H1 (cell line): ENCODE results near the gene CMTM3. TPM values are rescaled to one million over a fixed set of nuclear protein-coding genes. Genes with fewer than 3 reads are reported as not detected.
A peak's percentile ranks its signal among the peaks of the same experiment; 100 is the strongest.

Experiments
- CTCF ChIA-PET: fragments of 300-600 bp; sonication (Branson Sonifier 250); formaldehyde crosslinking; loops from one replicate; lab custom pipeline; 2021; ENCODE audit not compliant: partially characterized antibody; lab: Charles Lee
- POLR2A ChIA-PET: fragments of 300-600 bp; sonication (Branson Sonifier 250); formaldehyde crosslinking; loops from one replicate; lab custom pipeline; 2021; ENCODE audit warnings: inconsistent platforms; ENCODE audit not compliant: partially characterized antibody; lab: Charles Lee
- DNase-seq, 2 experiments: peaks; one replicate each; pipeline versions ENCODE4 v3.0.0 to v3.0.0-alpha.2; 2010 to 2022; ENCODE audit warnings: low spot score in 2 of 2, low read depth in 1 of 2, mixed read lengths in 1 of 2
- FAIRE-seq: peaks from 2 replicates; lab custom pipeline; 2011; peaks lifted over from hg19 to GRCh38; lab: Jason Lieb, UNC
- H2AFZ ChIP-seq: 2 replicates; pipeline ENCODE4 v1.8.1; 2012; ENCODE audit warnings: low read length, inconsistent platforms
- H2AK5ac ChIP-seq: 2 replicates; pipeline ENCODE4 v1.6.1; 2013; ENCODE audit warnings: low read depth, low read length
- H2BK120ac ChIP-seq: replicated peaks from 2 replicates; pipeline ENCODE3; 2013; ENCODE audit warnings: low read depth, low read length, inconsistent platforms
- H2BK12ac ChIP-seq: 2 replicates; pipeline ENCODE4 v1.6.1; 2013; ENCODE audit warnings: low read depth, low read length
- H2BK15ac ChIP-seq: 2 replicates; pipeline ENCODE4 v1.6.1; 2013; ENCODE audit warnings: low read length
- H2BK20ac ChIP-seq: 2 replicates; pipeline ENCODE4 v1.6.1; 2013; ENCODE audit warnings: low read length
- H2BK5ac ChIP-seq: 2 replicates; pipeline ENCODE4 v1.6.1; 2013; ENCODE audit warnings: low read depth, low read length
- H3K14ac ChIP-seq: 2 replicates; pipeline ENCODE4 v1.6.1; 2013; ENCODE audit warnings: inconsistent platforms; ENCODE audit not compliant: insufficient read length
- H3K18ac ChIP-seq: 2 replicates; pipeline ENCODE4 v1.6.1; 2013; ENCODE audit warnings: low read length; ENCODE audit errors: extremely low read depth
- H3K23ac ChIP-seq: 2 replicates; pipeline ENCODE4 v1.6.1; 2013; ENCODE audit warnings: inconsistent platforms; ENCODE audit not compliant: insufficient read length
- H3K23me2 ChIP-seq: 2 replicates; pipeline ENCODE4 v1.6.1; 2013; ENCODE audit warnings: low read depth, low read length
- H3K27ac ChIP-seq: 2 replicates; pipeline ENCODE4 v1.6.1; 2011; ENCODE audit warnings: low read depth, low read length, inconsistent platforms
- H3K27me3 ChIP-seq, 4 experiments: replicated peaks in 1 of 4; 1 replicate in 1 of 4; 2 replicates in 3 of 4; pipeline versions ENCODE4 v1.6.1 to v1.8.1; 2011 to 2013; ENCODE audit warnings: low read length in 3 of 4, mild to moderate bottlenecking in 3 of 4, inconsistent platforms in 2 of 4, mixed read lengths in 2 of 4, moderate library complexity in 1 of 4; ENCODE audit not compliant: control insufficient read depth in 3 of 4, insufficient read depth in 3 of 4; ENCODE audit errors: extremely low read depth in 1 of 4
- H3K36me3 ChIP-seq, 4 experiments: 2 replicates each; pipeline versions ENCODE4 v1.6.1 to v1.8.1; 2011 to 2013; ENCODE audit warnings: mild to moderate bottlenecking in 4 of 4, low read length in 3 of 4, moderate library complexity in 2 of 4, control low read depth in 1 of 4, inconsistent platforms in 1 of 4; ENCODE audit not compliant: insufficient read depth in 4 of 4, control insufficient read depth in 2 of 4
- H3K4ac ChIP-seq: replicated peaks from 2 replicates; pipeline ENCODE3; 2013; ENCODE audit warnings: low read length, low read depth, mixed read lengths, inconsistent platforms; ENCODE audit not compliant: insufficient read length
- H3K4me1 ChIP-seq, 4 experiments: replicated peaks in 1 of 4; 1 replicate in 1 of 4; 2 replicates in 3 of 4; pipeline versions ENCODE4 v1.6.1 to v1.8.1; 2011 to 2013; ENCODE audit warnings: low read length in 3 of 4, inconsistent platforms in 2 of 4, mixed read lengths in 1 of 4; ENCODE audit not compliant: insufficient read depth in 4 of 4, control insufficient read depth in 3 of 4
- H3K4me2 ChIP-seq, 2 experiments: 2 replicates each; pipeline versions ENCODE4 v1.6.1 to v1.8.1; 2011 to 2013; ENCODE audit warnings: low read depth in 2 of 2, low read length in 2 of 2, control low read depth in 1 of 2, inconsistent platforms in 1 of 2, mild to moderate bottlenecking in 1 of 2; ENCODE audit not compliant: insufficient read depth in 1 of 2
- H3K4me3 ChIP-seq, 4 experiments: fragments of 200-600, 300-600 bp in 1 of 4; sonication (generic), shearing (Covaris generic), sonication (Bioruptor Twin) in 1 of 4; 2 replicates each; pipeline versions ENCODE4 v1.5.1 to v1.8.1; 2011 to 2016; ENCODE audit warnings: low read length in 4 of 4, low read depth in 3 of 4, control low read depth in 2 of 4, inconsistent platforms in 2 of 4, mild to moderate bottlenecking in 2 of 4, mixed read lengths in 1 of 4, moderate library complexity in 1 of 4; ENCODE audit not compliant: insufficient read depth in 2 of 4; ENCODE audit errors: extremely low read depth in 1 of 4
- H3K56ac ChIP-seq: replicated peaks from 2 replicates; pipeline ENCODE3; 2013; ENCODE audit warnings: low read depth, mild to moderate bottlenecking, mixed read lengths, low read length, inconsistent platforms; ENCODE audit not compliant: insufficient read length
- H3K79me1 ChIP-seq: 2 replicates; pipeline ENCODE4 v1.6.1; 2013; ENCODE audit warnings: low read depth, low read length, control low read depth
- H3K79me2 ChIP-seq, 2 experiments: 2 replicates each; pipeline versions ENCODE4 v1.6.1 to v1.8.1; 2012 to 2013; ENCODE audit warnings: low read length in 2 of 2, mild to moderate bottlenecking in 2 of 2, inconsistent platforms in 1 of 2; ENCODE audit not compliant: insufficient read depth in 2 of 2, control insufficient read depth in 1 of 2
- H3K9ac ChIP-seq, 4 experiments: replicated peaks in 1 of 4; 1 replicate in 1 of 4; 2 replicates in 3 of 4; pipeline versions ENCODE4 v1.6.1 to v1.8.1; 2011 to 2013; ENCODE audit warnings: low read depth in 3 of 4, low read length in 3 of 4, control low read depth in 2 of 4, mild to moderate bottlenecking in 2 of 4, moderate library complexity in 2 of 4, inconsistent platforms in 1 of 4; ENCODE audit errors: extremely low read depth in 1 of 4
- H3K9me3 ChIP-seq, 2 experiments: 2 replicates each; pipeline versions ENCODE4 v1.6.1 to v1.8.1; 2012 to 2013; ENCODE audit warnings: mild to moderate bottlenecking in 2 of 2, moderate library complexity in 2 of 2, control low read depth in 1 of 2, inconsistent platforms in 1 of 2, low read depth in 1 of 2, low read length in 1 of 2, mixed read lengths in 1 of 2; ENCODE audit not compliant: insufficient read depth in 2 of 2
- H4K20me1 ChIP-seq, 2 experiments: replicated peaks in 1 of 2; 2 replicates each; pipeline versions ENCODE3 to v1.8.1; 2011 to 2013; ENCODE audit warnings: inconsistent platforms in 2 of 2, low read length in 2 of 2, mild to moderate bottlenecking in 1 of 2; ENCODE audit not compliant: insufficient read depth in 2 of 2, control insufficient read depth in 1 of 2
- H4K5ac ChIP-seq: 2 replicates; pipeline ENCODE4 v1.6.1; 2013; ENCODE audit warnings: low read length, low read depth, mixed read lengths, inconsistent platforms; ENCODE audit not compliant: insufficient read length
- H4K8ac ChIP-seq: 2 replicates; pipeline ENCODE4 v1.8.0; 2013; ENCODE audit warnings: mild to moderate bottlenecking, moderate library complexity, low read length, inconsistent platforms; ENCODE audit not compliant: insufficient read depth; ENCODE audit errors: extremely low read depth
- H4K91ac ChIP-seq: replicated peaks from 2 replicates; pipeline ENCODE3; 2013; ENCODE audit warnings: low read length, mixed read lengths, inconsistent platforms; ENCODE audit not compliant: insufficient read length
- CBX5 ChIP-seq: fragments of 300-800, 300-1000 bp; sonication (generic); IDR thresholded peaks from 2 replicates; pipeline ENCODE4 v1.7.1; 2016; ENCODE audit warnings: antibody characterized with exemption, low read length, low read depth
- GABPA ChIP-seq: IDR thresholded peaks from 2 replicates; pipeline ENCODE4 v1.6.1; 2011; ENCODE audit warnings: mild to moderate bottlenecking, low read length, moderate library complexity, borderline replicate concordance; ENCODE audit not compliant: insufficient read depth
- HDAC6 ChIP-seq: IDR thresholded peaks from one replicate; pipeline ENCODE4 v1.7.1; 2012; ENCODE audit warnings: low read depth, mild to moderate bottlenecking, inconsistent platforms, low read length, moderate library complexity
- KDM1A ChIP-seq: fragments of 200-600, 300-600 bp; sonication (generic); IDR thresholded peaks from 2 replicates; pipeline ENCODE4 v1.7.1; 2016; ENCODE audit warnings: mild to moderate bottlenecking, low read length, borderline replicate concordance
- MAFK ChIP-seq: IDR thresholded peaks from 2 replicates; pipeline ENCODE4 v1.6.1; 2012; ENCODE audit warnings: low read depth, mild to moderate bottlenecking, improper control_type of control experiment, low read length
- PHF8 ChIP-seq: fragments of 200-600 bp; sonication (generic); conservative IDR thresholded peaks from 2 replicates; pipeline ENCODE4 v1.7.1; 2012; ENCODE audit warnings: low read depth, mild to moderate bottlenecking, inconsistent platforms, low read length, moderate library complexity
- RXRA ChIP-seq: IDR thresholded peaks from 2 replicates; pipeline ENCODE4 v1.6.1; 2011; ENCODE audit warnings: low read depth, mild to moderate bottlenecking, low read length, moderate library complexity; ENCODE audit not compliant: insufficient read depth
- SAP30 ChIP-seq: fragments of 300-600 bp; sonication (generic); IDR thresholded peaks from 2 replicates; pipeline ENCODE4 v1.7.1; 2012; ENCODE audit warnings: low read length, moderate library complexity, mild to moderate bottlenecking, inconsistent platforms; ENCODE audit not compliant: insufficient read depth, insufficient replicate concordance
- SUZ12 ChIP-seq: fragments of 200-600 bp; sonication (generic); IDR thresholded peaks from 2 replicates; pipeline ENCODE4 v1.6.1; 2012; ENCODE audit warnings: mild to moderate bottlenecking, inconsistent platforms, low read length, moderate library complexity, mixed read lengths
- TBP ChIP-seq: IDR thresholded peaks from 2 replicates; pipeline ENCODE4 v1.6.1; 2011; ENCODE audit warnings: low read depth, low read length, improper control_type of control experiment
- TEAD4 ChIP-seq: IDR thresholded peaks from 2 replicates; pipeline ENCODE4 v1.6.1; 2012; ENCODE audit warnings: low read depth, low read length, inconsistent platforms, mixed read lengths
- WGBS, 2 experiments: shearing (Covaris generic) in 1 of 2; methylation state at CpG; one replicate each; pipeline versions ENCODE4 v1.1.6 to v1.1.7; 2013 to 2015; ENCODE audit warnings: low lambda C conversion rate in 2 of 2, mixed read lengths in 2 of 2, inconsistent platforms in 1 of 2, low coverage in 1 of 2, missing lambda C conversion rate in 1 of 2; ENCODE audit not compliant: insufficient replicate concordance in 2 of 2, insufficient coverage in 1 of 2, insufficient read length in 1 of 2; ENCODE audit errors: extremely low coverage in 1 of 2, missing lambda C conversion rate in 1 of 2; 5-methylcytosine and 5-hydroxymethylcytosine counted together
- polyA plus RNA-seq, 7 experiments: library from polyadenylated mRNA; depleted of rRNA in 3 of 7; stranded (reverse) in 5 of 7; unstranded in 2 of 7; fragments of >200 nt in 5 of 7; fragments of 200-250 nt in 2 of 7; gene quantifications; 1 replicate in 5 of 7; 2 replicates in 1 of 7; 4 replicates in 1 of 7; pipeline versions ENCODE4 v1.2.1 to v1.2.3, GENCODE V29; 2011 to 2013; ENCODE audit warnings: missing spikeins in 2 of 7, mixed read lengths in 2 of 7
- total RNA-seq: library from RNA; stranded (reverse); fragmentation: NEBNext Ultra II Directional; extraction: Animal tissue kit (Norgen Biotek cat#: 25700); gene quantifications from 2 replicates; pipeline ENCODE4 v1.2.1, GENCODE V29; 2021
- TF ChIP-seq, protein P1 (sequence below): IDR thresholded peaks from 2 replicates; pipeline ENCODE4 v1.6.1; 2011; ENCODE audit warnings: low read depth, mild to moderate bottlenecking, low read length; ENCODE audit not compliant: insufficient read depth

The CMTM3 gene
- total and polyA plus RNA-seq, 2 of the 8 experiments (the other 6 are each of a cell fraction or from before 2014, with no cell fraction given) = 24.7 to 24.8 TPM

DNA sequence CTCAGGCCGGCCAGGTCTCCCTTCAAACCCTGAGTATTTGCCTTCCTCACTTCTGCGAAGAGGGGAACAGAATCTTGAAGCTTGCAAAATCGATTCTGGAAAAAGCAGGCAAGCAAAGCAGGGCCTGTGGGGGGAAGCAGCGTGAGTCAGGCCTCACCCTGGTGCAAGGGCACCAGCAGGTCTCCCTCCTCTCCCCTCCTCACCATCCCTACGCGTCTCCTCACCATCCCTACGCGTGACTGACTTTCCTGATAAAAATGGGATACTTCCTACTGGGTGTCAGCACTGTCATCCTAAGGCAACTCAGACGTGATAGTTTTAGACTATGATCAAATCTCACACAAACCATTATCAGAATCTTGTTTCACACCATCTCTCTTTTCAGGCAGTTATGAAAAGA, 12.1 kb downstream of the CMTM3 start:
- H3K18ac ChIP-seq = peak overlapping the region; percentile 51
- no peaks in the 10 kb centered on the region for H3K79me2 ChIP-seq
- no peak overlapping the region for H3K23ac ChIP-seq
- peak overlapping the region; percentile 51; the same call in 1 of the 2 replicates for H4K8ac ChIP-seq
- peaks cover 6% of the 10 kb centered on the region in 2 experiments for H4K20me1 ChIP-seq
- WGBS, 2 experiments = 53% methylated on average over 9 of the region's 9 CpGs; no CpG with 5 or more reads in 1 of the 2 experiments
- no peaks in the 10 kb centered on the region for H3K27me3 ChIP-seq
- H2AK5ac ChIP-seq = no peak overlapping the region
- no peak overlapping the region for H2BK20ac ChIP-seq
- DNase-seq (no peak), FAIRE-seq (no peak)
- no peak overlapping the region for H2BK5ac ChIP-seq
- peaks cover 0 to 7% of the 10 kb centered on the region in 2 experiments; a peak in 1 of 4 replicates for H3K9me3 ChIP-seq
- peak overlapping the region; percentile 73; the same call in 1 of the 2 replicates for H2BK15ac ChIP-seq
- H4K5ac ChIP-seq = no peak overlapping the region
- peak overlapping the region in 1 of 4 experiments; percentile 12; a peak in 2 of 8 replicates for H3K4me3 ChIP-seq
- H3K4ac ChIP-seq = no peak overlapping the region
- no peak overlapping the region for H3K56ac ChIP-seq
- H2BK12ac ChIP-seq = no peak overlapping the region
- POLR2A ChIA-PET = no interaction called here
- CTCF ChIA-PET = interaction anchor here (1.8 to 4.6 kb wide), 3 partner anchors 8 to 34 kb away, joined by 7 to 44 read pairs (median 17); no protein-coding TSS in a partner anchor
- peak overlapping the region in 1 of 4 experiments; percentile 47; a peak in 1 of 7 replicates for H3K9ac ChIP-seq
- no peak overlapping the region for H2BK120ac ChIP-seq
- H3K4me2 ChIP-seq = peak overlapping the region; percentile 40 to 51
- no peak overlapping the region for H2AFZ ChIP-seq
- peaks cover 11 to 39% (median 23%) of the 10 kb centered on the region in 4 experiments; a peak in 7 of 8 replicates for H3K36me3 ChIP-seq
- no peaks in the 10 kb centered on the region; the same call in 1 of the 2 replicates for H3K79me1 ChIP-seq
- no peak overlapping the region for H3K27ac ChIP-seq
- H3K23me2 ChIP-seq = no peaks in the 10 kb centered on the region
- H4K91ac ChIP-seq = no peak overlapping the region
- peaks cover 3 to 12% (median 7%) of the 10 kb centered on the region in 4 experiments for H3K4me1 ChIP-seq
- H3K14ac ChIP-seq = no peak overlapping the region
- TF ChIP-seq MAFK = no peak
- TF ChIP-seq GABPA = no peak
- TF ChIP-seq SAP30 = no peak
- no peak for TF ChIP-seq KDM1A
- TF ChIP-seq PHF8 = no peak
- no peak for TF ChIP-seq CBX5
- no peak for TF ChIP-seq HDAC6
- TF ChIP-seq TEAD4 = no peak
- no peak for TF ChIP-seq TBP
- no peak for TF ChIP-seq SUZ12
- no peak for TF ChIP-seq RXRA
- TF ChIP-seq, protein P1, sequence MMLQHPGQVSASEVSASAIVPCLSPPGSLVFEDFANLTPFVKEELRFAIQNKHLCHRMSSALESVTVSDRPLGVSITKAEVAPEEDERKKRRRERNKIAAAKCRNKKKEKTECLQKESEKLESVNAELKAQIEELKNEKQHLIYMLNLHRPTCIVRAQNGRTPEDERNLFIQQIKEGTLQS = no peak
